Ishikawa (cell line): ENCODE results near the gene SULT1C3.

Experiments used
- TEAD4 ChIP-seq: IDR thresholded peaks from 2 replicates; pipeline ENCODE4 v1.6.1; 2012
- YY1 ChIP-seq: IDR thresholded peaks from 2 replicates; pipeline ENCODE4 v1.6.1; 2012; ENCODE audit warnings: low read depth

- TF ChIP-seq YY1 = no peak
- no peak for TF ChIP-seq TEAD4
Measured at GRCh38 chr2:108260773-108261172, 21.0 kb downstream of the SULT1C3 start.
